Cerebellar cortex (tissue), 1 donor: ENCODE data around the gene SLC2A10.

Source experiments
- DNase-seq: peaks from one replicate; pipeline ENCODE4 v3.0.0-alpha.2; 2015; ENCODE audit warnings: low spot score

Gene SLC2A10

DNA sequence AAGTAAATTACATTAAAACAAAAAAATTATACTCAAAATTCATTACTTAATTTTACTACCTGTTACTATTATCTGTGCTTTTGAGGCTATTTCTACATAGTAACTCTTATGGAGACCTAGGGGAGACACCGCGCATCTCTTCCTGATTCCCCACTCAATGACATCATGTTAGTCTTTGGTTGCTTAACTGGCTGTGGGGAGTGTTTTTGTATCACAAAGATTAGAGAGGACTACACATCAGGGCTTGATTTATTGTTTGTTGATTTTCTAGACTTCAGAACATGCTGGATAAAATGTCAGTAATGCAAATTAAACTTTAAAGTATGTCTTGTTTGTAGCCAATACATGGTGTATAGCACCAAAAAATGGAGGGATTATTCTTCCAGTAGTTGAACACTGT is 26.0 kb downstream of the SLC2A10 start:
- no peak for DNase-seq

DNA sequence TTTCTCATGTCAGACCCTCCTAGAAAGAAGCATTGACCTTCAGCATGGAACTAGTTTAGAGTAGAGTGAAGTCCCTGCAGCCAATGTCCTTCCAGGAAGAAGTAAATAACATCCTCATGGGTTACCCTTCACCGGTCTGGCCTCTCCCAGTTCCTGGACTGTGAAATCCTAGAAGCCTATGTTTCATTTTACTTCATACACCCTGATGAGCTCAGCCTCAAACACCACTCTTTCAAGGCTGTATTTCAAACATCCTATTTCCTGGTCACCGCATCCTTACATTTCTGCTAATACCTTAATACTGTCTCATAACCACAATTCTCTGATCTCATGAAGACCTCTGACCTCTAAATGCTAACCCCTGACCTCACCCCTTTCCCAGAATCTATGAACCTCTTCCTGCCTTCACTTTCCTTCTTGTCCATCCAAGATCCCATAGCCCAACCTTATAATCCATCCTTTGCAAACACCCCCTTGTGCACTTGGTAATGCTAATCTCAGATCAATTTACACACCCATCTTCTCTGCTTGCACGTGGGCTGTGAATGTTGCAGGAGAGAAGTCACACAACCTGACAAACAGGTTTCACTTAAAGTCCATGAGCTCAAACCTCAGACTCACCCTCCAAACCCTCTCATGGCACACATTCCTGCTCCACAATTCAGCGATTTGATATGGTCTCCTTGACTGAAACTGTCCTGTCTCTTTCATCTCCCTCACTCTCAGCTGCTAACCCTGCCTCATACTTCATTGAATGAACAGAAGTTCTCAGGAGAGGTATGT is 30.2 kb downstream of the SLC2A10 start:
- DNase-seq: no peak

- no peak for DNase-seq
Observed at GRCh38 chr20:46740214-46740609, 30.8 kb downstream of the SLC2A10 start.

DNA sequence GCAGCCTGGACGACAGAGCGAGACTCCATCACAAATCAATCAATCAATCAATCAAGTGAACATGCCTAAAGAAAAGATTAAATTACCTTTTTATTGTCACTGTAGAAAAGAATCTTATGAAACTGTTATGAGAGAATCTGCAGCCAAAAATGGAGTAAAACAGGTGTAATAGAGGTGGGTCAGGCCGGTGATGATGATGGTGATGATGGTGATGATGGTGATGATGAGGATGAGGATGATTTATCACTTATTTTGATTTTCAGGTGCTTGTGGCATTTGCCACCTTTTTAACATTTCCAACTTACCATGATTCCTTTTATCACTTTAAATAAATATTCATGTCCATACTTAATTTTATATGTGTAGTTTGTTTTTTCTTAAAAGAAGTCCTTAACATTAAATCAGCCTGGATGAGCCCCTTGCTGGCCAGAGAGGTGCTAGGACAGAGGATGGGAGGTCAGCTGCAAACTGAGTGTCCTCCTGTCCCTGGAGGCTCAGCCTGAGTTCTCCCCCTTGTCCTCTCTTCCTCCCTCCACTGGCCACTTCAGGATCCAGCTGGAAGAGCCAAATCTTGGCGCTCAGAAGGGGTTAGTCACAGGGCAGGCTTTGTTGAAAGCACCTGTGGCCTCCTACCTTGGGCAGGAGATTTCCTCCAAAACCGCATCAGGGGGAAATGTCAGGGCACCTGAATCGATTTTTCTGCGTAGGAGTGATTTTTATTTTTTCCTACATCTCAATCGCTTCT is 32.6 kb downstream of the SLC2A10 start:
- DNase-seq: no peak

GRCh38 chr20:46742669-46743045 is 33.2 kb downstream of the SLC2A10 start:
- no peak for DNase-seq

DNA sequence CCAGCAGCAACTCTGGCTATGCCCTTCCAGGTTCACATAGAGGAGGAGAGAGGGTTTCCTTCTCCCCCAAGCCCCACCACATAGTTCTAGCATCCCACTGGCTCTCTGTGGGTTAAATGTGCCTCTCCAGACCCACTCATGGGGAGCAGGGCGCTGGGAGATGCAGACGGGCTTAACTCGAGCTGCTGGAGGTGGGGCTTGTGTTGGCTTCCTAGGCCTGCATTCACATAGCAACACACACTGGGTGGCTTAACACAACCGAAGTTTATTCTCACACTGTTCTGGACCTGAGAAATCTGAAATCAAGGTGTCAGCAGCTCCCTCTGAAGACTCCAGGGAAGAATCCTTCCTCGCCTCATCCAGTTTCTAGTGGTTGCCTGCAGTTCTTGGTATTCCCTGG is 33.6 kb downstream of the SLC2A10 start:
- no peak for DNase-seq

DNA sequence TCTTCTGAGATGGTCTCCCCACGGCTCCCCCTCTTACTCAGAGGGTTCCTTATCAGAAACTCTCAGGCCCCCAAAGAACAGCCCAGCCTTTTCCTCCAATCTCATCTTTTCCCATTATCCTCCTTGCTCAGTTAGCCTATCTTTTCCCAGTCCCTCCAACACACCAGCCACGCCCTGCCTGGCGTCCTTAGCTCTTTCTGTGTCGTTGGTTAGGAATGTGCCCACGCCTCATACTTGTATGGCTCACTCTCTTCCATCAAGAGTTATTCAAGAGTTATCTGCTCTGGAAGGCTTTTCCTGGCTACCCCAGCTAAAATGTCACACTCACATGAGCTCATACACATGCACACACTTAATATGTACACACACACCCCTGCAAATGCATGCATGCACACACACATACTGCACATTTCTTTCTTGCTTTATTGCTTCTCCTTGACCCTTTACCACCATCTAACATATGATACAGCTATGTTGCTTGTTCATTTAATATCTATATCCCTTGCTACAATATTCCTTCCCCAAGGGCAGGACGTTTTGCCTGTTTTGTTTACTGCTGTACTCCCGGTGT is 37.6 kb downstream of the SLC2A10 start:
- DNase-seq: no peak

DNA sequence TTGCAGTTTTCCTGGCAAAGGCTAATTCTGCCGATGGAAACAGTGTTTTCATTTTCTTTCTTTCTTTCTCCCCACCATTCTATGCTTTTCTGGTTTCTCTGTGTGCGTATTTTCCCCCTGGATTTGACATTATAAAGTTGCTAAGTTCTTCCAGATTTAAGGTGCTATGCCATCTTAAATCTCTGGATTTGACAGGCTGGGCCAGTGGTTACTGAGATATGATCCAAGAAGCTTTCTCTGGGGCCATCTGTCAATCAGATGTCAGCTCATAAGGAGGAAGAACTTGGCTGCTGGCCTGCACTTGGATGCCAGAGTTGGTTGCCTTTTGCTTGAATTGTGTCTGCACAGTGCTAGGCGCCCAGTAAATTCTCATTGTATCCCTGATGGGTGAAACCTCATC is 39.7 kb downstream of the SLC2A10 start:
- DNase-seq: no peak

DNA sequence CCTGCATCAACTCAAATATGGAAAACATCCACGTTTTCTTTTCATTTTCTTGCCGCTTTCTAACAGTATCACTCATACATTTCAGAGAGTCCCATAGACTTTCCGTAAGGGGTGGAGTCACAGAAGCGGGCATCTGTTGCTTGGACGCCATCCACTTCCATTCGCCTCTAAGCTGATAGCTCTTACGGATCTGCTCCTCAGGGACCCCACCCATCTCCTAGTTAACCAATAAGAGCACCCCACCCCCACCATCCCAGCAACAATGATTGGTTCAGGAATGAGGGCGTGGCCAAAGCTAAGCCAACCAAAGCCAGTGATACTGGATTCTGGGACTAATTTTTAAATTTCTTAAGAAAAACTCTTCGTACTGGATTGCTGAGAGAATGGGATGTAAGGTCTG is 42.4 kb downstream of the SLC2A10 start:
- no peak for DNase-seq

DNA sequence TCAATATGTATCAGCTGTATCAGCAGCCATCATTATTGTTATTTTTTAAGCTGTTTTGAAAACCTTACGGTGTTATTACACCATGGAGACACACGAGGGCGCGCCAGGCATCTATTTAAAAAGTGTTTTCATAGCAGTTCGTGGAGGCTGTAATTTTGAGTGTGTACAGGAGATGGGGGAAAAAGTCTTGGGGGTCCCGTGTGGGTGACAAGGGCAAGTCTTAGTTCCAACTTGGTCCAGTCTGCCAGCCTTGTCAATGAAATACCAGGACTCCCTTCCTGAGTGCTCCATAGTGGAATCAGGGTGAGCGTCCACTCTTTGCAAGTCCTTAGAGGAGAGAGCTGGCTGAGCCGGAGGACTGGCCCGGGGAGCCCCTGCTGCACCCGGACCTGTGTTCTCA is 43.3 kb downstream of the SLC2A10 start:
- DNase-seq: peak; percentile 47

DNA sequence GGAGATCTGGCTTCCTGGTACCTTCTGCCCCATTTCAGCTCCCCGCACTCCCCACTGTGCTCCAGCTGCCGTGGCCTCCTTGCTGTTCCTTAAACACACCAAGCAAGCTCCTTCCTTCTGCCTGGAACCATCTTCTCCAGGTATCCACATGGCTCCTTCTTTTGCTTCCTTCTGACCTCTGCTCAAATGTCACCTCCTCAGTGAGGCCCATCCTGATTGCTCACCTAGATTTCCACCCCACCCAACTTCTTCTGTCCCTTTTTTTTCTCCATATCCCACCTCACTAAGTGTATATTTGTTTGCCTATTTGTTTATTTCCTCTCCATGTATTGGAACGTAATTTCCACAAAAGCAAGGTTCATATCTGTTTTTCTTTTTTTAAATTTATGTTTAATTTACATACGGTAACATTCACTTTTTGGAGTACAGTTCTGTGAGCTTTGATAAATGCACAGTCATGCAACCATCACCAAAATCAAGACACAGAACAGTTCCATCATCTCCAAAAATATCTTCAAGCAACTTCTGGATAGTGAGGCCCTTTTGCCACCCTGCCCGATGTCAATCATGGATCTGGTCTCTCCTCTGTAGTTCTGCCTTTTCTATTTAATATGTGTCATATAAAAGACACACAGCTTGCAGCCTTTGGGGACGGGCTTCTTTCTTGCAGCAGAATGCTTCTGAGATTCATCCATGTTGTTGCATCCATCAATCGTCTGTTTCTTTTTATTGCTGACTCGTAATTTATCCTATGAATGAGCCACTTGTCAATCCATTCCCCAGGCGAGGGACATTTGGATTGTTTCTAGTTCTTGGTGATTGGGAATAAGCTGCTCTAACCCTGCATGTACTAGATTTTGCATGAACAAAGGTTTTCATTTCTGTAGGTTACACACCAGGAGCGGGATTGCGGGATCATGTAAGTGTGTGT is 46.3 kb downstream of the SLC2A10 start:
- no peak for DNase-seq

GRCh38 chr20:46756419-46756818 is 47.0 kb downstream of the SLC2A10 start:
- DNase-seq: no peak

GRCh38 chr20:46757135-46757534 is 47.7 kb downstream of the SLC2A10 start:
- no peak for DNase-seq

DNA sequence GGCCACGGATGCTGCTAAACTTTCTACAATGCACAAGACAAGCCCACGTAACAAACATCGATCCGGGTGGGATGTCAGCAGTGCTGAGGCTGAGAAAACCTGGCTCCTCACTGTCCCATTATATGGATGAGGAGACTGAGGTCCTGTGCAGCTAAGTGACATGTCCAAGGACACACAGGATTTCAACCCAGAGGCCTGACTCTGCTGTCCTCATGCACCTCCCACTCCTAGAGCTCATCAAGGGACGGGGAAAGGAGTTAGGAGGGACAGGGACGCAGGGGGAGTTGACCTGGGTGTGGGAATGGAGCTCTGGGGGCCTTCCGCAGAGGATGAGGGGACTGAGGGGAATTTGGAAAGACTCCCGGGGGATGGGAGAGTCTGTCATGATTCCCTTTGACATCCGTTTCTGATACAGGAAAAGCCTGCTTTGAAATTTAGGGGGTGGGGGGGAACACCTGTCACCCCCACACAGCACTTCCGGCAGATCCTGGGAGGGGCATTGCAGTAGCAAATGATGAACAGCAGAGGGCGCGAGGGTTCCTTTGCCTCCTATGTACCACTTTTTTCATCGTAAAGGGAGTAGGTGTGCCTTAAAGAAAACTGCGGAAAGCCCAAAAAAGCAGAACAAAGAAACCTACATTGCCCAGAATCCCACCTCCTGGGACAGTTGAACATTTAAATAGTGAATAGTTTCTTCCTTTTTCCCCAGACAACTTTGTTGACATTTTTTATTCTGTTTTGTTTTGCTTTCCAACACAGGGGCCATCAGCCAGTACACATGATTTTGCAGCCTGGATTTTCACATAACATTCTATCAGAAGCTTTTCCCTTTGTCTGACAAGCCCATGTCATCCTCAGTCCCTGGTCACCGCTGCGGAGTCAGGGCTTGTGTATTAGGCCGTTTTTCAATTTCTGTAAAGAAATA is 48.6 kb downstream of the SLC2A10 start:
- DNase-seq: peak; percentile 45

DNA sequence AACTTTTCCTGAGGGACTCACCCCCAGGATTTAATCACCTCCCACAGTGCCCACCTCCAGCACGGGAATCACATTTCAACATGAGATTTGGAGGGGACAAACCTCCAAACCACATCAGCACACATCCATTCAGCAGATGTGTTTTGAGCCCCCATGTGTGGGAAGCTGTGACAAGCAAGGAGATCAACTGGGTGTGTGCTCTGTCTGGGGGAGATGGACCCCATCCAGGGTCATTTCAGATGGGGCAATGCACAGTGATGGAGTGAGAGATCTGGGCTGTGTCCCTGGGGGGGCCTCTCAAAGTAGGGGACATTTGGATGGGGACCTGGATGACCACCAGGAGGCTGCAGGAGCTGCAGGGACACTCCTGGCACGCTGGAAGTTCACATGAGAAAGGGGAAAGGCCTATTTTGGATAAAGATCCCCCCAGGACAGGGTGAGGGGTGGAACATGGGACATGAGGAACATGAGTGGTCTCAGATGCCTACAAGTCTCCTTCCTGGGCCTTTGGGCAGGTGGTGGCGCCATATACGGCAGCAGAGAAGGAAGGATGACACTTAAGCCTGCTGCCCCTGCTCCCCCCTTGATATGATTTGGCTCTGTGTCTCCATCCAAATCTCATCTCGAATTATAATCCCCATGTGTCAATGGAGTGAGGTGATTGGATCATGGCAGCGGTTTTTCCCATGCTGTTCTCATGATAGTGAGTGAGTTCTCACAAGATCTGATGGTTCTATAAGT is 49.6 kb downstream of the SLC2A10 start:
- no peak for DNase-seq

DNA sequence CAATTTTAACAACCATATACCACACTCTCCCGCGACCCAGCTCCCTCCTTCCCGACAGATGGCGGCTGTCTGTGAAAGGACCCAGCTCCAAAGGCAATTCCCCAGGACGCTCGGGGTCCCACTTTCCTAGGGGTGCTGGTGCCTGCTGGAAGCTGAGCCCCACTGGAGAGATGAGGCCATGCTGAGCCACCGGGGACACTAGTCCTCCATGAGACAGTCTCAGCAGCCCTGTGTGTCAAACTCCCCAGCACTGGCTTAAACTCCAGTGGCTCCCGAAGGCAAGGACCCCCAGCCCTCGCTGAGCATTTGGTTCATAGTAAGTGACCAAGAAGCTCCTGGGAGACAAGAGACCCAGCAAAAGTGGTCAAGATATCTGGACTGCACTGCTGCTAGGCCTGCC is 52.1 kb downstream of the SLC2A10 start:
- no peak for DNase-seq

- no peak for DNase-seq
Observed at GRCh38 chr20:46764068-46764467, 54.6 kb downstream of the SLC2A10 start.

GRCh38 chr20:46765506-46766120 is 56.2 kb downstream of the SLC2A10 start:
- no peak for DNase-seq

GRCh38 chr20:46767127-46767761 is 57.8 kb downstream of the SLC2A10 start:
- peak; percentile 14 for DNase-seq
